ENCODE results near the gene ADGRG3. TPM values are rescaled to one million over a fixed set of nuclear protein-coding genes. Genes with fewer than 3 reads are reported as not detected.

ADGRG3 gene
- total RNA-seq, 1 donor from 2014 or later, result 0.36 TPM

- H3K36me3 ChIP-seq, result peaks cover 25% of the 10 kb centered on the region
- intact Hi-C loops (cut with micrococcal nuclease), result no loop called here
- no peaks in the 10 kb centered on the region for H3K9me3 ChIP-seq (replicated peaks)
- H3K27ac ChIP-seq (replicated peaks), result no peak overlapping the region
- H3K4me3 ChIP-seq, result no peak overlapping the region
- no peaks in the 10 kb centered on the region for H3K27me3 ChIP-seq (ENCODE audit: low read depth)
- no peaks in the 10 kb centered on the region for H3K4me1 ChIP-seq
- TF ChIP-seq CTCF (IDR thresholded peaks at IDR 0.05; ENCODE audit: borderline replicate concordance), result no peak
- DNase-seq, result no peak
Measured at GRCh38 chr16:57661510-57661909, 6.6 kb upstream of the ADGRG3 start.

- no peak for TF ChIP-seq CTCF (IDR thresholded peaks at IDR 0.05; ENCODE audit: borderline replicate concordance)
- H3K27me3 ChIP-seq (ENCODE audit: low read depth), result no peaks in the 10 kb centered on the region
- H3K36me3 ChIP-seq, result peaks cover 22% of the 10 kb centered on the region
- no peak overlapping the region for H3K4me3 ChIP-seq
- no peaks in the 10 kb centered on the region for H3K9me3 ChIP-seq (replicated peaks)
- H3K27ac ChIP-seq (replicated peaks), result no peak overlapping the region
- intact Hi-C loops (cut with micrococcal nuclease), result no loop called here
- H3K4me1 ChIP-seq, result no peaks in the 10 kb centered on the region
- DNase-seq, result no peak
Measured at GRCh38 chr16:57661936-57662906, 5.9 kb upstream of the ADGRG3 start.

- Histone ChIP-seq H3K4me3 (no peak overlapping the region), H3K9me3 (replicated peaks) (no peaks in the 10 kb centered on the region), H3K27ac (replicated peaks) (no peak overlapping the region), H3K27me3 (ENCODE audit: low read depth) (peaks cover 6% of the 10 kb centered on the region), H3K4me1 (no peaks in the 10 kb centered on the region), H3K36me3 (peaks cover 16% of the 10 kb centered on the region)
- DNase-seq, result no peak
- TF ChIP-seq CTCF (IDR thresholded peaks at IDR 0.05; ENCODE audit: borderline replicate concordance), result no peak
- intact Hi-C loops (cut with micrococcal nuclease), result no loop called here
Measured at GRCh38 chr16:57663436-57663835, 4.7 kb upstream of the ADGRG3 start.

GRCh38 chr16:57663917-57664661 is 4.0 kb upstream of the ADGRG3 start:
- no peak overlapping the region for H3K27ac ChIP-seq (replicated peaks)
- peaks cover 15% of the 10 kb centered on the region for H3K36me3 ChIP-seq
- H3K9me3 ChIP-seq (replicated peaks), result no peaks in the 10 kb centered on the region
- no peak overlapping the region for H3K4me3 ChIP-seq
- H3K27me3 ChIP-seq (ENCODE audit: low read depth), result peaks cover 13% of the 10 kb centered on the region
- DNase-seq, result no peak
- H3K4me1 ChIP-seq, result no peaks in the 10 kb centered on the region
- intact Hi-C loops (cut with micrococcal nuclease), result no loop called here
- TF ChIP-seq CTCF (IDR thresholded peaks at IDR 0.05; ENCODE audit: borderline replicate concordance), result no peak

GRCh38 chr16:57664662-57665025 is 3.5 kb upstream of the ADGRG3 start:
- DNase-seq, result no peak
- H3K9me3 ChIP-seq (replicated peaks), result no peaks in the 10 kb centered on the region
- H3K36me3 ChIP-seq, result peaks cover 15% of the 10 kb centered on the region
- H3K4me3 ChIP-seq, result no peak overlapping the region
- H3K4me1 ChIP-seq, result no peaks in the 10 kb centered on the region
- peaks cover 13% of the 10 kb centered on the region for H3K27me3 ChIP-seq (ENCODE audit: low read depth)
- no peak overlapping the region for H3K27ac ChIP-seq (replicated peaks)
- intact Hi-C loops (cut with micrococcal nuclease), result no loop called here
- no peak for TF ChIP-seq CTCF (IDR thresholded peaks at IDR 0.05; ENCODE audit: borderline replicate concordance)

Data from left ventricle myocardium inferior (tissue), 1 donor.